Pancreas (tissue), 10 donors: ENCODE data around the gene TBC1D32. TPM values are rescaled to one million over a fixed set of nuclear protein-coding genes. Genes with fewer than 3 reads are reported as not detected.

ENCODE experiments used
- ATAC-seq, 4 donors: fragments of 200-7000 bp; cut with Tn5 transposase; one replicate each; pipeline versions ENCODE4 v1.8.0 to v1.9.1; 2020; ENCODE audit warnings: mild to moderate bottlenecking in 4 of 4, moderate library complexity in 4 of 4
- DNase-seq, 6 donors: peaks; one replicate each; pipeline ENCODE4 v3.0.0-alpha.2; 2020
- FAIRE-seq: peaks from 2 replicates; lab custom pipeline; 2012; peaks lifted over from hg19 to GRCh38; lab: Jason Lieb, UNC
- H3K27ac ChIP-seq, 4 donors: fragments of 200-600 bp; sonication (generic); 1 replicate in 3 of 4; 2 replicates in 1 of 4; pipeline versions ENCODE4 v1.5.0 to v1.8.0; 2020
- H3K27me3 ChIP-seq, 4 donors: fragments of 200-600 bp; one replicate each; pipeline ENCODE4 v1.8.0; 2021
- H3K36me3 ChIP-seq, 3 donors: fragments of 200-600 bp; sonication (generic) in 1 of 3; one replicate each; pipeline versions ENCODE4 v1.5.0 to v1.8.0; 2020 to 2021
- H3K4me1 ChIP-seq, 3 donors: fragments of 200-600 bp; one replicate each; pipeline ENCODE4 v1.8.0; 2021
- H3K4me3 ChIP-seq, 4 donors: fragments of 200-600 bp; sonication (generic) in 2 of 4; one replicate each; pipeline versions ENCODE4 v1.5.0 to v1.8.0; 2020 to 2021
- H3K9me3 ChIP-seq, 4 donors: fragments of 200-600 bp; one replicate each; pipeline ENCODE4 v1.8.0; 2021
- WGBS, 2 donors: extraction: QIAGEN DNeasy Blood & Tissue Kit; methylation state at CpG; one replicate each; pipeline ENCODE4 v1.1.7; 2013; 5-methylcytosine and 5-hydroxymethylcytosine counted together
- intact Hi-C, 3 donors: fragments of 100-400 bp; cut with DNase I; formaldehyde crosslinking; loops; one replicate each; pipeline versions ENCODE4 v1.11.1 to v1.14.2; 2022
- polyA plus RNA-seq, 2 donors: library from polyadenylated mRNA; stranded (reverse); fragments of 200-250 nt; gene quantifications; one replicate each; pipeline ENCODE4 v1.2.3, GENCODE V29; 2013
- total RNA-seq, 6 donors: library from RNA; stranded (reverse); fragmentation: NEBNext Ultra II Directional in 4 of 6; extraction: Animal tissue kit (Norgen Biotek cat#: 25700) in 4 of 6; gene quantifications; one replicate each; pipeline versions ENCODE4 v1.2.1 to v1.2.4, GENCODE V29; 2021 to 2023
- TF ChIP-seq, protein P1 (sequence below), 4 donors: fragments of 200-600 bp; sonication (generic) in 3 of 4; IDR thresholded peaks; one replicate each; pipeline versions ENCODE4 v1.5.0 to v1.8.0; 2021; ENCODE audit warnings: antibody characterized with exemption in 4 of 4
- donor health status: healthy with polysubstance abuse.
- donor health status: DM: no; HTN: no; CAD: no; lungs with moderate emphysema.
- donor health status: DM: no; HTN: no; CAD: no.
- donor health status: control.
- donor health status: control.
- donor health status: Bipolar disorder and iron deficiency.
- donor health status: DM: yes; HTN: yes; CAD: no.
- donor health status: DM: no; HTN: no; CAD: no.
- donor health status: DM: no; HTN: no; CAD: no.
- donor health status: DM: yes; HTN: yes; CAD: no.

Gene TBC1D32
- total and polyA plus RNA-seq, 8 donors, result 1.1 to 6.3 (median 3.4) TPM

- FAIRE-seq (no peak), DNase-seq (no peak)
- intact Hi-C loops, result no loop called here
Observed at GRCh38 chr6:121124600-121124999, 209.7 kb downstream of the TBC1D32 start.

DNA sequence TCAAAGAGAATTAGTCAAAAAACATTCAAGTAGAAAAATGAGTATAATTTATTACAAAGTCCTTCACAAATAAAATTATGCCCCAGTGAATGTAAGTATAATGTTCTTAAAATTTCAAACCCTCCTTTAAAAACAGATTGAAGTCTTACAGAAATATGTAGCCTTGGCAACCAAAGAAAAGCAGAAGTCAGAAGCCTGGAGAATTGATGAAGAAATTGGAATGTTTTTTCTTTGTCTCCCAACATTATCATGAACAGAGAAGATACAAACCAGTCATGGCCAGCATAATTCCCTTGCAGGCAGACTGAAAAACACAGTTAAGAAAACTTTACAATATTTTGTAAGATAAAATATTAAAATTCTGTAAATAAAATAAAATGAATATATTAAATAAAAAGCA is 221.9 kb downstream of the TBC1D32 start:
- FAIRE-seq (no peak), ATAC-seq (no peak), DNase-seq (no peak)
- Histone ChIP-seq H3K27ac (no peak overlapping the region), H3K4me3 (no peak overlapping the region), H3K4me1 (no peaks in the 10 kb centered on the region), H3K27me3 (no peaks in the 10 kb centered on the region), H3K9me3 (no peaks in the 10 kb centered on the region), H3K36me3 (peaks cover 0 to 2% (median 0%) of the 10 kb centered on the region in 3 donors)
- intact Hi-C loops, result no loop called here
- TF ChIP-seq, protein P1, sequence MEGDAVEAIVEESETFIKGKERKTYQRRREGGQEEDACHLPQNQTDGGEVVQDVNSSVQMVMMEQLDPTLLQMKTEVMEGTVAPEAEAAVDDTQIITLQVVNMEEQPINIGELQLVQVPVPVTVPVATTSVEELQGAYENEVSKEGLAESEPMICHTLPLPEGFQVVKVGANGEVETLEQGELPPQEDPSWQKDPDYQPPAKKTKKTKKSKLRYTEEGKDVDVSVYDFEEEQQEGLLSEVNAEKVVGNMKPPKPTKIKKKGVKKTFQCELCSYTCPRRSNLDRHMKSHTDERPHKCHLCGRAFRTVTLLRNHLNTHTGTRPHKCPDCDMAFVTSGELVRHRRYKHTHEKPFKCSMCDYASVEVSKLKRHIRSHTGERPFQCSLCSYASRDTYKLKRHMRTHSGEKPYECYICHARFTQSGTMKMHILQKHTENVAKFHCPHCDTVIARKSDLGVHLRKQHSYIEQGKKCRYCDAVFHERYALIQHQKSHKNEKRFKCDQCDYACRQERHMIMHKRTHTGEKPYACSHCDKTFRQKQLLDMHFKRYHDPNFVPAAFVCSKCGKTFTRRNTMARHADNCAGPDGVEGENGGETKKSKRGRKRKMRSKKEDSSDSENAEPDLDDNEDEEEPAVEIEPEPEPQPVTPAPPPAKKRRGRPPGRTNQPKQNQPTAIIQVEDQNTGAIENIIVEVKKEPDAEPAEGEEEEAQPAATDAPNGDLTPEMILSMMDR (IDR thresholded peaks at IDR 0.05), result no peak

More at GRCh38 chr6:121124600-121124999, 209.7 kb downstream of the TBC1D32 start:
- TF ChIP-seq, protein P1 (IDR thresholded peaks at IDR 0.05), result no peak
- no peak overlapping the region for H3K4me3 ChIP-seq
- no peak overlapping the region for H3K27ac ChIP-seq
- H3K36me3 ChIP-seq, result peaks cover 0 to 6% (median 0%) of the 10 kb centered on the region in 3 donors
- H3K4me1 ChIP-seq, result no peaks in the 10 kb centered on the region
- H3K9me3 ChIP-seq, result no peaks in the 10 kb centered on the region
- no peaks in the 10 kb centered on the region for H3K27me3 ChIP-seq
- no peak for ATAC-seq

DNA sequence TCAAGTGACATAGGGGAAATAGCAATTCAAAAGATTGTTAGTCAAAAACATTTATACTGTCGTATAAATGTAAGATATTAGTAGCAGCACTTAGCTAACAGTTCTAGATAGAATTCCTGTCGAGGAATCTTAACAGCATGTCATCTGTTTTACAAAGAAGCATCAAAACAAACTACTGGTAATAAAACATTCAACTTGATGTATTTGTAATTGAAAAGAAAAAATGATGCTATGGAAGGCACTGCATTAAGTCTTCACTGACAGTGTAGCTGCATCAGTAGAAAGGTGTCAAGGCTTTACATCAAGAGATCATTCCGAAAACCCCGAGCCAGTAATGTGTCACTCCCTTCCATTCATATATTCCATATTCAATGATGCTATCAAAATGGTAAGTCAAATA is 223.5 kb downstream of the TBC1D32 start:
- TF ChIP-seq, protein P1 (IDR thresholded peaks at IDR 0.05), result no peak
- Histone ChIP-seq H3K4me3 (no peak overlapping the region), H3K36me3 (peaks cover 0 to 2% (median 0%) of the 10 kb centered on the region in 3 donors), H3K9me3 (no peaks in the 10 kb centered on the region), H3K27me3 (no peaks in the 10 kb centered on the region), H3K4me1 (peaks cover 0 to 4% (median 0%) of the 10 kb centered on the region in 3 donors), H3K27ac (no peak overlapping the region)
- DNase-seq (no peak), ATAC-seq (no peak), FAIRE-seq (no peak)
- 92 to 97% methylated on average over 4 of the region's 4 CpGs for WGBS, 2 donors
- intact Hi-C loops, result no loop called here

DNA sequence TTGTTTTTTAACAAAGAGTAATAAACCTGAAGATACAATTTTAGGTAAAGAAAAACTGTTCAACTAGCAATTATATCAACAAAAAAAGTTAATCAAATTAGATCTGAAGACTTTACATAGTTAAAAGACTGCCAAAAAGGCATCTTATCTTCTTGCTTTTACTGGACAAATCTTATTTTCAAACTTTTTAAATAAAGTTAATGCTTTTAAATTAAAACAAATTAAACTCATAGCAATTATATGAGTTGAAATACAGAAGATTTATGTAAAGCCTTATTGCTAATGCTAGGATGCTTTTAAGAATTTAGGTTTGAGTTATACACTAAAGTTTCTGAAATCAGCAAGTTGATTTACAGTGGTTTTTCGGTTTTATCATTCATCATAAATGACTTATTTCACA is 227.3 kb downstream of the TBC1D32 start:
- WGBS, 2 donors, result 92 to 100% methylated on average over 1 of the region's 1 CpG
- Histone ChIP-seq H3K27me3 (no peaks in the 10 kb centered on the region), H3K27ac (no peak overlapping the region), H3K4me3 (no peak overlapping the region), H3K36me3 (no peaks in the 10 kb centered on the region), H3K4me1 (peaks cover 0 to 4% (median 0%) of the 10 kb centered on the region in 3 donors), H3K9me3 (no peaks in the 10 kb centered on the region)
- DNase-seq (no peak), FAIRE-seq (no peak), ATAC-seq (no peak)
- TF ChIP-seq, protein P1 (IDR thresholded peaks at IDR 0.05), result no peak
- intact Hi-C loops, result no loop called here

DNA sequence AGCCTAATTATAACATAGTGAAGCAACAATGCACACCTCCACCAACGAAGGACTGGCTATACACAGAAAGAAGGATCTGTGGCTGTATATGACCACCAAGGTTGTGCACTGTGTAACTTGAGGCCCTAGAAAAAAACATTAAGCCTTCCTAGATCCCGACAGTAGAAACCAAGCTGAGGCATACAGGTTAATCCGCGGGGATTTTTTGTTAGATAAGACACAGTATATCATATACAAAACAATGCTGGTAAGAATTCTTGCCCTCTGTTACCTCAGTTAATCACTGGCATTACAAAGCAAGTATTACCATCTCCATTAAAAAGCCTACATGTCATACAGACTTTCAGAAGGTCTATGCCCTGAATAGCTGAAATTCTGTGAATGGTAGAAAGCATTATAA is 228.8 kb downstream of the TBC1D32 start:
- Histone ChIP-seq H3K4me3 (no peak overlapping the region), H3K9me3 (no peaks in the 10 kb centered on the region), H3K27ac (no peak overlapping the region), H3K4me1 (peaks cover 0 to 4% (median 0%) of the 10 kb centered on the region in 3 donors), H3K36me3 (no peaks in the 10 kb centered on the region), H3K27me3 (no peaks in the 10 kb centered on the region)
- no peak for DNase-seq
- WGBS, 2 donors, result 81 to 86% methylated on average over 4 of the region's 4 CpGs
- intact Hi-C loops, result no loop called here
- TF ChIP-seq, protein P1 (IDR thresholded peaks at IDR 0.05), result no peak
- no peak for ATAC-seq
- no peak for FAIRE-seq
